Activated CD4-positive, alpha-beta T cell treated with anti-CD3 and anti-CD28 coated beads, Interleukin-2, amount 10 ng/mL, durations not matched to agents 7 days and 5 days (primary cell): ENCODE data around the gene CELF6. TPM values are rescaled to one million over a fixed set of nuclear protein-coding genes. Genes with fewer than 3 reads are reported as not detected.
A peak's percentile ranks its signal among the peaks of the same experiment; 100 is the strongest.

Experiments used
- CTCF ChIA-PET: fragments of 350-600 bp; sonication (Branson Sonifier 250); formaldehyde crosslinking; loops from one replicate; lab custom pipeline; 2021; ENCODE audit warnings: antibody characterized with exemption; lab: Charles Lee
- POLR2A ChIA-PET: fragments of 350-600 bp; sonication (Branson Sonifier 250); formaldehyde crosslinking; loops from one replicate; lab custom pipeline; 2021; ENCODE audit warnings: antibody characterized with exemption; lab: Charles Lee
- DNase-seq: peaks from one replicate; pipeline ENCODE4 v3.0.0-alpha.2; 2020
- H3K27ac Mint-ChIP-seq: one replicate; pipeline ENCODE4 v1.8.0; 2021; ENCODE audit warnings: mild to moderate bottlenecking, moderate library complexity, mixed read lengths
- H3K27me3 Mint-ChIP-seq: one replicate; pipeline ENCODE4 v1.8.0; 2021; ENCODE audit warnings: mixed read lengths
- H3K36me3 Mint-ChIP-seq: one replicate; pipeline ENCODE4 v1.8.0; 2021; ENCODE audit warnings: low read depth, mixed read lengths
- H3K4me1 Mint-ChIP-seq: one replicate; pipeline ENCODE4 v1.8.0; 2021; ENCODE audit warnings: mixed read lengths
- H3K4me3 Mint-ChIP-seq: one replicate; pipeline ENCODE4 v1.8.0; 2021; ENCODE audit warnings: mild to moderate bottlenecking, moderate library complexity, mixed read lengths
- H3K9me3 Mint-ChIP-seq: one replicate; pipeline ENCODE4 v1.8.0; 2021; ENCODE audit warnings: mixed read lengths
- total RNA-seq, 2 experiments: library from RNA; stranded (reverse); gene quantifications; one replicate each; pipeline ENCODE4 v1.2.3, GENCODE V29; 2021

CELF6 gene
- total RNA-seq, 2 experiments from 2014 or later = 1.0 to 1.2 TPM

DNA sequence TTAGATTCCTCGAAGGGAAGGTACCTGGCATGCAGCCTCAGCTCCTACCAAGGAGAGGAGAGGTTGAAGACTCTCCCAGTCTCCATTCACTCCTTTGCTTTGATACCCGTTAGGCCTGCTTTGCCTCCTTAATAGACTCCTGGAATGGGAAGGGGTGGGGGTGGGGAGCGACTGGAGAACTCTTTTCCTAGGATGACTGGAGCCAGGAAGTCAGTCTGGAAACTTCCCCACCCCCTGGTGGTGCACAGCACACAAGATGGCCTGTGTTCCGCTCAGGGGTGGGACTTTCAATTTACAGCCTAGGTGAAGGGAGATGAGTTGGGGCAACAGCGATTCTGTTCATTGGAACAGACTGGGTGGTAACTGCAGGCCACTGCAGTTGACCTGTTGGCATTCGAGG, 21.4 kb upstream of the CELF6 start:
- H3K27ac Mint-ChIP-seq = no peak overlapping the region
- H3K9me3 Mint-ChIP-seq = no peaks in the 10 kb centered on the region
- ChIA-PET POLR2A (no interaction called here), CTCF (no interaction called here)
- H3K4me1 Mint-ChIP-seq = no peaks in the 10 kb centered on the region
- H3K36me3 Mint-ChIP-seq = peaks cover 8% of the 10 kb centered on the region
- H3K4me3 Mint-ChIP-seq = no peak overlapping the region
- no peaks in the 10 kb centered on the region for H3K27me3 Mint-ChIP-seq
- no peak for DNase-seq

DNA sequence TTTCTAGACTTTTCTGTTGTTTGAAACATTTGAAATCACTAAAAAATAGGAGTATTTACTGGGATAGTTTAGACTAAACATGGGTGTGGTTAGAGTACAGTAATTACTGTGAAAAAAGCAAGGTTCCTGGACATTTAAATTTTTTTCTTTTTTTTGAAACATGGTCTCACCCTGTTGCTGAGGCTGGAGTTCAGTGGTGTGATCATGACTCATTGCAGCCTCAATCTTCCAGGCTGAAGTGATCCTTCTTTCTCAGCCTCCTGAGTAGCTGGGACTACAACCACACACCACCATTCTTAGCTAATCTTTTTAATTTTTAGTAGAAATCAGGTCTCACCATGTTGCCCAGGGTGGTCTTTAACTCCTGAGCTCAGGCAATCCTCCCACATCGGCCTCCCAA, 20.4 kb upstream of the CELF6 start:
- H3K27me3 Mint-ChIP-seq = no peaks in the 10 kb centered on the region
- H3K9me3 Mint-ChIP-seq = no peaks in the 10 kb centered on the region
- ChIA-PET POLR2A (no interaction called here), CTCF (interaction anchor here (1.0 kb wide), 1 partner anchor 9 kb away, joined by 6 read pairs; no protein-coding TSS in a partner anchor)
- no peaks in the 10 kb centered on the region for H3K4me1 Mint-ChIP-seq
- no peak overlapping the region for H3K27ac Mint-ChIP-seq
- H3K36me3 Mint-ChIP-seq = peaks cover 8% of the 10 kb centered on the region
- no peak overlapping the region for H3K4me3 Mint-ChIP-seq
- no peak for DNase-seq

DNA sequence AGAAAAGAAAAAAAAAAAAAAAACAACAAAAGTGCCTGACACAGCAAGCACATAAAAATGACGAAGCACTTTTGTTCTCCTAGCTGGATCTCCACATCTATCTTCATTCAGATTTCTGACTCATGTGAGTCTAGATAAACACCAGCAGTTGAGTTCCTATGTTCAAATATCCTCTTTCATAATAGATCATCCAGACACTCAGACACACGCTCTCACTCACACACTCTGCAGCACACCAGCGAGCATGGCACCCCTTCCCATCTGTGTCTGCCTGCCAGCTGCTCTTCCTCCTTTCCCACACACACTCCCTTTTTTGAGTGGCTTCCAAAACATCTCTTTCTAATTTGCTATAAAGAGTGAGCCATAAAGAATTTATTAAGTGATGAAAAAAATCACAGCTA, 19.8 kb upstream of the CELF6 start:
- H3K27ac Mint-ChIP-seq = no peak overlapping the region

DNA sequence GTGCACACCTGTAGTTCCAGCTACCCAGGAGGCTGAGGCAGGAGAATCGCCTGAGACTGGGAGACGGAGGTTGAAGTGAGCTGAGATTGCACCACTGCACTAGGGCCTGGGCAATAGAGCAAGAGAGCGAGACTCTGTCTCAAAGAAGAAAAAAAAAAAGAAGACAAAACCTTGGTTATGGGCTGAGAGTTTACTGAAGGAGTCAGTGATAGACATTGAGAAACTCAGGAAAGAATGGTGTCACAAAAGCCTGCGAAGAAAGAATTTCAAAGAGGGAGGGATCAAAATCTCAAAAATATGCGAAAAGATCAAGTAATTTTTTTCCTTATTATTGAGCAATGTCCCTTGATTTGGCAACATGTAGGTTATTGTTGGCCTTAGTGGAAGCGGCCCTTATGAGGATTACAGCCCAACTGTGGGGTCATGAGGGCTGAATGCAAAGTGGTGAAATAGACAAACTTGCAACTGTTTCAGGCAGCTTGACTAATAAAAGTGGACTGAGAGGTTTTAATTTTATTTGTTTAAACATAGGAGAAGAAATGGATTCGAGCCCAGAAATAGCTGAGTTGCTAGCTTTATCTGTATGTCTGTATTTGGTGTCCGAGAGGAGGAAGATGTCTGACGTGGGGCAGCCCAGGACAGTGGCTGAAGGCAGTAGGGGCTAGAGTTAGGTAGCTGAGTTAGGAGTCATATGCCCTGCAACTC, 18.8 kb upstream of the CELF6 start:
- Mint-ChIP-seq H3K9me3 (no peaks in the 10 kb centered on the region), H3K4me3 (no peak overlapping the region), H3K27me3 (no peaks in the 10 kb centered on the region), H3K4me1 (no peaks in the 10 kb centered on the region), H3K36me3 (peaks cover 6% of the 10 kb centered on the region), H3K27ac (no peak overlapping the region)
- CTCF ChIA-PET = interaction anchor here (1.3 kb wide), 1 partner anchor 19 kb away, joined by 3 read pairs; the partner anchor contains the start of gene CELF6
- POLR2A ChIA-PET = no interaction called here
- DNase-seq = no peak

More for the DNA sequence above, 19.8 kb upstream of the CELF6 start:
- no peaks in the 10 kb centered on the region for H3K4me1 Mint-ChIP-seq
- peaks cover 6% of the 10 kb centered on the region for H3K36me3 Mint-ChIP-seq
- ChIA-PET POLR2A (no interaction called here), CTCF (interaction anchor here (1.0 kb wide), 1 partner anchor 9 kb away, joined by 6 read pairs; no protein-coding TSS in a partner anchor)
- no peak for DNase-seq
- H3K4me3 Mint-ChIP-seq = no peak overlapping the region
- H3K27me3 Mint-ChIP-seq = no peaks in the 10 kb centered on the region
- H3K9me3 Mint-ChIP-seq = no peaks in the 10 kb centered on the region

DNA sequence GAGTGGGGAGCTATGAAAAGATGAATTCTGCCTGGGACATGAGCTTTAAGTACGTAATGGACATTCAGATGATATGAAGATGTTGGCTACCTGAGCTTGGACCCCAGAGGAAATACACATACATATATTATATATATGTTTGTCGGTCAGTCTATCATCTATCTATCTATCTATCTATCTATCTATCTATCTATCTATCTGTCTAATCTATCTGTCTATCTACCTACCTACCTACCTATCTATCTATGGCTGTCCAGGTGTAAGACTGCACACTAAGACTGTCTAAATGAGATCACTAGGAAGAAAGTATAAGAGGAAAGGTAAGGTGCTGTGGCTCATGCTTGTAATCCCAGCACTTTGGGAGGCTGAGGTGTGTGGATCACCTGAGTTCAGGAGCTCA, 18.2 kb upstream of the CELF6 start:
- Mint-ChIP-seq H3K4me3 (no peak overlapping the region), H3K27ac (no peak overlapping the region), H3K27me3 (no peaks in the 10 kb centered on the region), H3K36me3 (peaks cover 6% of the 10 kb centered on the region), H3K9me3 (no peaks in the 10 kb centered on the region), H3K4me1 (no peaks in the 10 kb centered on the region)
- ChIA-PET CTCF (interaction anchor here (0.6 to 1.3 kb wide), 2 partner anchors 14 to 18 kb away, joined by 3 read pairs; partner anchors contain the start of gene CELF6), POLR2A (no interaction called here)
- DNase-seq = no peak

DNA sequence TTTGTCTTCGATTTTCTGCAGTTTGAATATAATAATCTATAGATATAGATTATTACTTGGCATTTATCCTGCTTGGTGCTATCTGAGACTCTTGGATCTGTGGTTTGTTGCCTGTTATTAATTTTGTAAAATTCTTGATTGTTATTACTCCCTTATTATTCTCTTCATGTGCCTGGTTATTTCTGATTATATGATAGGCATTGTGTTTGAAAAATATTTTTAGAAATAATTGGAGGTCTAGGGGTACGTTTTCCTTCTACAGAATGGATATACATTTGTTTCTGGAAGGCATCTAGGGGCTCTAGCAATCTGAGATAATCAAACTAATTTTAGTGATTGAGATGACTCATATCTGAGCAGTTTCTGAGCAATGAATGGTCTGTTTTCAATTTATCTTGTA, 14.9 kb upstream of the CELF6 start:
- Mint-ChIP-seq H3K9me3 (no peaks in the 10 kb centered on the region), H3K27me3 (no peaks in the 10 kb centered on the region), H3K27ac (no peak overlapping the region), H3K4me3 (no peak overlapping the region), H3K4me1 (no peaks in the 10 kb centered on the region), H3K36me3 (peaks cover 6% of the 10 kb centered on the region)
- no peak for DNase-seq
- ChIA-PET POLR2A (no interaction called here), CTCF (no interaction called here)

DNA sequence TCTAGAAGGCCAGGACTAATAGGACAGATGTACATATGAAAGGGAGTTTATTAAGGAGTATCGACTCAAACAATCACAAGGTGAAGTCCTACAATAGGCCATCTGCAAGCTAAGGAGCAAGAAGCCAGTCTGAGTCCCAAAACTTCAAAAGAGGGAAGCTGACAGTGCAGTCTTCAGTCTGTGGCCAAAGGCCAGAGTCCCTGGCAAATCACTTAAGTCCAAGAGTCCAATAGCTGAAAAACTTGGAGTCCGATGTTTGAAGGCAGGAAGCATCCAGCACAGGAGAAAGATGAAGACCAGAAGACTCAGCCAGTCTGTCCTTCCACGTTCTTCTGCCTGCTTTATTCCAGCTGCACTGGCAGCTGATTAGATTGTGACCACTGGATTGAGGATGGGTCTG, 11.1 kb upstream of the CELF6 start:
- no peak for DNase-seq
- Mint-ChIP-seq H3K27me3 (no peaks in the 10 kb centered on the region), H3K4me3 (no peak overlapping the region), H3K9me3 (no peaks in the 10 kb centered on the region), H3K4me1 (no peaks in the 10 kb centered on the region), H3K27ac (no peak overlapping the region), H3K36me3 (peaks cover 11% of the 10 kb centered on the region)
- POLR2A ChIA-PET = no interaction called here
- CTCF ChIA-PET = interaction anchor here (0.6 to 2.0 kb wide), 3 partner anchors 9 to 736 kb away, joined by 3 to 6 read pairs (median 5); no protein-coding TSS in a partner anchor

DNA sequence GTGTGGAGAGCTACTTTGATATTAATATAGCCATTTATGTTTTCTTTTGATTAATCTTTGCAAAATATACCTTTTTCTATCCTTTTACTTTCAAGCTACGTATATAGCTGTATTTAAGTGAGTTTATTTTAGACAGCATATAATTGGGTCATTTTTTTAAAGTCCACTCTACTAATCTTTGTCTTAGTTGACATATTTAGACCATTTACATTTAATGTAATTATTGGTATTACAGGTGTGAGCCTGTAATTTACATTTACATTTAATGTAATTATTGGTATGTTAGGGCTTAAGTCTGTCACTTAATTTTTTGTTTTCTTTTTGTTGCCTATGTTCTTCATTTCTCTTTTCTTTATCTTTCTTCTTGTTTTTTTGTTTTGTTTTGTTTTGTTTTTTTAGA, 3.8 kb upstream of the CELF6 start:
- no peak for DNase-seq
- CTCF ChIA-PET = interaction anchor here (0.6 to 0.8 kb wide), 2 partner anchors 58 to 113 kb away, joined by 3 to 4 read pairs; no protein-coding TSS in a partner anchor
- peaks cover 16% of the 10 kb centered on the region for H3K4me1 Mint-ChIP-seq
- H3K27ac Mint-ChIP-seq = no peak overlapping the region
- H3K9me3 Mint-ChIP-seq = peaks cover 3% of the 10 kb centered on the region
- H3K4me3 Mint-ChIP-seq = no peak overlapping the region
- peaks cover 16% of the 10 kb centered on the region for H3K27me3 Mint-ChIP-seq
- peaks cover 19% of the 10 kb centered on the region for H3K36me3 Mint-ChIP-seq
- POLR2A ChIA-PET = no interaction called here

DNA sequence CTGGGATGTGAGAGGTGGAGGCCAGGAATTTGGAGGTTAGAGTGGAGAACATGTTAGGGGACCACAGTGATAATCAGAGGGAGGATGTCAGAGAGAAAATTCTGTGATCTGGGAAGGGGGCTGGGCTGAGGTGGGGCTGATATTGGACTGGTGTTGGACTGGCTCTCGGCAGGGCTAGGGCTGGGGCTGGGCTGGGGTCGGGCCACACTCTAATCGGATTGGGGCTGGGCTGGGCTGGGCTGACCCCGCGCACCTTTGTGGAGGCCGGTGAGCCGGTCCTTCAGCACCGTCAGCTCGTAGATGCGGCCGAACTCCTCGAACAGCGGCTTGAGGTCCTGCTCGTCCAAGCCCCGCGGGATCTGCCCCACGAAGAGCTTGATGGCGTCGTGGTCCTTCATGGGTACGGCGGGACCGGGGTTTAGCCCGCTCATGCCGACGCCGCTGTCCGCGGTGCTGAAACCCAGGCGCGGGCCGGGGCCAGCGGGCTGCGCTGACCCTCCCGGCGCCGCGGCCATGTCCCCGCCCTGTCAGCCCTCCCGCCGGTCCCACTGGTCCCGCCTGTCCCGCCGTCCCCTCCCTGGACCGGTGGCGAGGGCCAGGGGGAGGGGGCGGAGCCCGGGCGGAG, 485 bp downstream of the CELF6 start:
- peak; percentile 48 for DNase-seq
- Mint-ChIP-seq H3K4me3 (peak overlapping the region; percentile 41), H3K4me1 (peaks cover 21% of the 10 kb centered on the region), H3K36me3 (peaks cover 8% of the 10 kb centered on the region), H3K27me3 (peaks cover 20% of the 10 kb centered on the region), H3K9me3 (peaks cover 1% of the 10 kb centered on the region), H3K27ac (no peak overlapping the region)
- ChIA-PET POLR2A (no interaction called here), CTCF (interaction anchor here (0.6 to 0.8 kb wide), 2 partner anchors 19 to 277 kb away, joined by 3 read pairs; no protein-coding TSS in a partner anchor)

DNA sequence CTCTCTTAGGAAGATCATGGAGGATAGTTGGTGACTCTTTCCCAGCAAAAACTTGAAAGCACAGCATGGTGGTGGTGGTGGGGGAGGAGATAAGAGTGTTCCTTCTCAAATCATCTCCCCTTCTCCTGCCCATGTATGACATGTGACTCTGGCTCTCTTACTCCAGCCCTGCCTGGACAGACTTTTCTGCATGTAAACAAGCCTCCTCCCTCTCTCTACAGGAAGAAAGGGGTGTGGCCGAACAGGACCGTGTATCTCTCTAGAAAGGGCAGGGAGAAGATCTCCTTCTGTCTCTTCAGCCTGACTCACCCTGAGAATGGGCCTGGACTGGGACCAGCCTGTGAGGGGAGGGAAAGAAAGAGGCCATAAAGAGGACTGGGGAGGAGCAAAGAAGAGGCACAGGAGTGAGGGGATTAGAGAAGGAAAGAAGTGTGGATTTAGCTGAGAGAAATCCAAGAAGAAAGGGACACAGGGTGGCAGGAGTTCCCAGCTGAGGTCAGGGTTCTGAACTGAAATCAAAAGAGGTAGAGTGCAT, 1.5 kb downstream of the CELF6 start:
- Mint-ChIP-seq H3K4me3 (peak overlapping the region; percentile 41), H3K4me1 (peaks cover 21% of the 10 kb centered on the region), H3K27ac (no peak overlapping the region), H3K27me3 (peaks cover 20% of the 10 kb centered on the region), H3K9me3 (no peaks in the 10 kb centered on the region), H3K36me3 (peaks cover 6% of the 10 kb centered on the region)
- CTCF ChIA-PET = interaction anchor here (0.6 kb wide), 1 partner anchor 384 kb away, joined by 3 read pairs; no protein-coding TSS in a partner anchor
- DNase-seq = no peak
- POLR2A ChIA-PET = no interaction called here

DNA sequence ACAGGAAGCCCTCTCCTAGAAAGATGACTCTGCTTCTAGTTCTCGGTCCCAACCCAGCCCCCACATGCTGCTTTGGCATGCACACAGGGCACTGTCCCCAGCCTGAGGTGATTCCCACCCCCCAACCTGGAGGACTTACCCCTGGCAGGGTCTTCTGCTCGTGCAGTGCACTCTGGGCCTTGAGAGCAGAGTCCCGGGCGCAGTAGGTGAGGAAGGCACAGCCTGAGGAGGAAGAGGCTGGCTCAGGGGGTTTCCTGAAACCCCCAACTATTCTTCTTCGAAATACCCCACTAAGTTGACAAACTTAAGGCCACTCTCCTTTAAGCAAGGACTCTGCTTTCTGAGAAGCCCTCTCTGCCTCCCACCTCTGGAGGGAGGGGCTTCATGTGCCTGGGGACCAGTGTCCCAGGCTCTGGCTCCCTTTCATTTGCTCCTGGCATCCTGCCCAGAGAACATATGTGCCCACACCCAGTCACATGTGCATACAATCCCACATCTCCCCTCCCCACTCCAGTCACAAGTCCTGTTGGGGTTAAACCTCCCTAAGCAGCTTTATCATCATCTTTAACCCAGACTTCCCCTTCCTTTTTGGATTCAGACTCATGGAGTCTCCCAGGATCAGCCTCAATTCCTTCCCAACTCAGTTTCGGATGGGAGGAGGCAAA, 4.1 kb downstream of the CELF6 start:
- no peak for DNase-seq
- Mint-ChIP-seq H3K9me3 (no peaks in the 10 kb centered on the region), H3K4me3 (no peak overlapping the region), H3K4me1 (peaks cover 19% of the 10 kb centered on the region), H3K36me3 (peaks cover 6% of the 10 kb centered on the region), H3K27ac (no peak overlapping the region), H3K27me3 (peaks cover 19% of the 10 kb centered on the region)
- ChIA-PET POLR2A (no interaction called here), CTCF (interaction anchor here (1.0 kb wide), 1 partner anchor 217 kb away, joined by 3 read pairs; no protein-coding TSS in a partner anchor)

DNA sequence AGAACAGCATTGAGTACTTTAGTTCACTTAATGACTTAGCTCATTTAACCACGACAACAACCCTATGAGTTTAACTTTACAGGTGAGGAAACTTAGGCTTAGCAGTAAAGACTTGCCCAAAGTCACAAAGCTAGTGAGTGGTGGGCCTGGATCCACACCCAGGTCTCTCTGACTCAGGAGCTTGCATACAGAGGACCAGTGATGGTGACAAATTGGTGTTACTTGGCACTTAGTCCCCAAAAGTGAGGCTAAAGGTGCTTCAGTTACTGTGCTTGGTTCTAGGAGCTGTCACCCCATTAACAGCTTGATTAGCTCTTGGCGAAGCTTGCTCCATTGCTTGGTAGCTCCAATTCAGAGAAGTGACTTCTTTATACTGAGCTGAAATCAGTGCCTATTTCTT, 6.1 kb downstream of the CELF6 start:
- Mint-ChIP-seq H3K4me1 (peaks cover 6% of the 10 kb centered on the region), H3K36me3 (peaks cover 4% of the 10 kb centered on the region), H3K4me3 (no peak overlapping the region), H3K27me3 (peaks cover 6% of the 10 kb centered on the region), H3K27ac (no peak overlapping the region), H3K9me3 (no peaks in the 10 kb centered on the region)
- no peak for DNase-seq
- POLR2A ChIA-PET = no interaction called here
- CTCF ChIA-PET = interaction anchor here (0.6 to 1.6 kb wide), 3 partner anchors 87 to 1610 kb away, joined by 3 to 4 read pairs (median 3); no protein-coding TSS in a partner anchor
